Vagina (tissue), 2 donors: Measurements from ENCODE around the gene ANKRD24. TPM values are rescaled to one million over a fixed set of nuclear protein-coding genes. Genes with fewer than 3 reads are reported as not detected.
"Not testable (repeated sequence)": the region's sequence is repeated elsewhere in the genome, so short reads cannot be mapped to it uniquely, and the experiment has no call there.

ENCODE experiments used
- DNase-seq, 2 donors: peaks; one replicate each; pipeline ENCODE4 v3.0.0-alpha.2; 2017; ENCODE audit errors: extremely low spot score in 2 of 2
- H3K27ac ChIP-seq: fragments of 200-600 bp; sonication (generic); one replicate; pipeline ENCODE4 v1.5.1; 2019
- H3K27me3 ChIP-seq: fragments of 200-600 bp; sonication (generic); one replicate; pipeline ENCODE4 v1.5.1; 2019
- H3K36me3 ChIP-seq, 2 donors: fragments of 200-600 bp; sonication (generic); one replicate each; pipeline ENCODE4 v1.5.1; 2017 to 2019
- H3K4me1 ChIP-seq: fragments of 200-600 bp; sonication (generic); one replicate; pipeline ENCODE4 v1.5.1; 2019
- H3K4me3 ChIP-seq, 2 donors: fragments of 200-600 bp; sonication (generic); 1 replicate in 1 of 2; 2 replicates in 1 of 2; pipeline ENCODE4 v1.5.1; 2016 to 2019
- H3K9me3 ChIP-seq: fragments of 200-600 bp; sonication (generic); one replicate; pipeline ENCODE4 v1.5.1; 2019
- POLR2A ChIP-seq, 2 donors: fragments of 450-650 bp; IDR thresholded peaks; one replicate each; pipeline ENCODE4 v1.6.1; 2017; ENCODE audit warnings: antibody characterized with exemption in 2 of 2, mild to moderate bottlenecking in 2 of 2, moderate library complexity in 2 of 2
- POLR2AphosphoS5 ChIP-seq, 2 donors: sonication (generic); formaldehyde crosslinking; IDR thresholded peaks; one replicate each; pipeline ENCODE4 v1.9.0; 2017; ENCODE audit warnings: antibody characterized with exemption in 2 of 2, mild to moderate bottlenecking in 2 of 2, low read depth in 1 of 2; ENCODE audit not compliant: insufficient read depth in 1 of 2
- intact Hi-C: fragments of 100-400 bp; cut with DNase I; formaldehyde crosslinking; loops from one replicate; pipeline ENCODE4 v1.15.1; 2023
- total RNA-seq: library from RNA; depleted of rRNA; stranded (reverse); fragments of >200 nt; gene quantifications from one replicate; pipeline ENCODE4 v1.2.3, GENCODE V29; 2016
- TF ChIP-seq, protein P1 (sequence below), 3 experiments: fragments of 450-650 bp in 2 of 3; fragments of 200-600 bp in 1 of 3; sonication (generic) in 1 of 3; IDR thresholded peaks; one replicate each; pipeline ENCODE4 v1.5.1; 2017 to 2019; ENCODE audit warnings: antibody characterized with exemption in 3 of 3, mild to moderate bottlenecking in 2 of 3, moderate library complexity in 2 of 3

The ANKRD24 gene
- total RNA-seq, 1 donor from 2014 or later, result 0.25 TPM

DNA sequence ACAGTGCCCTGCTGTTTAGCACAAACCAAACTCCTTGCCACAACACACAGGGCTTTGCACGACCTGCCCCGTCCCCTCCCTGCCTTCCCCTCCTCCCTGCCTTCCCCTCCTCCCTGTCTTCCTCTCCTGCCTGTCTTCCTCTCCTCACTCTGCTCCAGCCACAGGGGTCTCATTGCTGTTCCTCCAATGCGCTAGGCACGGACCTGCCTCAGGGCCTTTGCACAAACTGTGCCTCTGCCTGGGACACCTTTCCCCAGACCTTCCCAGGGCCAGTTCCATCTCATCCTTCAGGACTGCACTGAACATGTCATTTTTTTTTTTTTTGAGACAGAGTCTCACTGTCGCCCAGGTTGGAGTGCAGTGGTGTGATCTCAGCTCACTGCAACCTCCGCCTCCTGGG is 30.9 kb upstream of the ANKRD24 start:
- Histone ChIP-seq H3K27me3 (no peaks in the 10 kb centered on the region), H3K4me3 (no peak overlapping the region), H3K4me1 (no peaks in the 10 kb centered on the region), H3K27ac (no peak overlapping the region), H3K36me3 (no peaks in the 10 kb centered on the region), H3K9me3 (no peaks in the 10 kb centered on the region)
- intact Hi-C loops, result no loop called here
- no peak for DNase-seq
- no peak for TF ChIP-seq POLR2AphosphoS5 (IDR thresholded peaks at IDR 0.05; ENCODE audit: insufficient read depth in 1 of 2, low read depth in 1 of 2)
- TF ChIP-seq, protein P1, sequence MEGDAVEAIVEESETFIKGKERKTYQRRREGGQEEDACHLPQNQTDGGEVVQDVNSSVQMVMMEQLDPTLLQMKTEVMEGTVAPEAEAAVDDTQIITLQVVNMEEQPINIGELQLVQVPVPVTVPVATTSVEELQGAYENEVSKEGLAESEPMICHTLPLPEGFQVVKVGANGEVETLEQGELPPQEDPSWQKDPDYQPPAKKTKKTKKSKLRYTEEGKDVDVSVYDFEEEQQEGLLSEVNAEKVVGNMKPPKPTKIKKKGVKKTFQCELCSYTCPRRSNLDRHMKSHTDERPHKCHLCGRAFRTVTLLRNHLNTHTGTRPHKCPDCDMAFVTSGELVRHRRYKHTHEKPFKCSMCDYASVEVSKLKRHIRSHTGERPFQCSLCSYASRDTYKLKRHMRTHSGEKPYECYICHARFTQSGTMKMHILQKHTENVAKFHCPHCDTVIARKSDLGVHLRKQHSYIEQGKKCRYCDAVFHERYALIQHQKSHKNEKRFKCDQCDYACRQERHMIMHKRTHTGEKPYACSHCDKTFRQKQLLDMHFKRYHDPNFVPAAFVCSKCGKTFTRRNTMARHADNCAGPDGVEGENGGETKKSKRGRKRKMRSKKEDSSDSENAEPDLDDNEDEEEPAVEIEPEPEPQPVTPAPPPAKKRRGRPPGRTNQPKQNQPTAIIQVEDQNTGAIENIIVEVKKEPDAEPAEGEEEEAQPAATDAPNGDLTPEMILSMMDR (IDR thresholded peaks at IDR 0.05), result no peak
- no peak for TF ChIP-seq POLR2A (IDR thresholded peaks at IDR 0.05)

DNA sequence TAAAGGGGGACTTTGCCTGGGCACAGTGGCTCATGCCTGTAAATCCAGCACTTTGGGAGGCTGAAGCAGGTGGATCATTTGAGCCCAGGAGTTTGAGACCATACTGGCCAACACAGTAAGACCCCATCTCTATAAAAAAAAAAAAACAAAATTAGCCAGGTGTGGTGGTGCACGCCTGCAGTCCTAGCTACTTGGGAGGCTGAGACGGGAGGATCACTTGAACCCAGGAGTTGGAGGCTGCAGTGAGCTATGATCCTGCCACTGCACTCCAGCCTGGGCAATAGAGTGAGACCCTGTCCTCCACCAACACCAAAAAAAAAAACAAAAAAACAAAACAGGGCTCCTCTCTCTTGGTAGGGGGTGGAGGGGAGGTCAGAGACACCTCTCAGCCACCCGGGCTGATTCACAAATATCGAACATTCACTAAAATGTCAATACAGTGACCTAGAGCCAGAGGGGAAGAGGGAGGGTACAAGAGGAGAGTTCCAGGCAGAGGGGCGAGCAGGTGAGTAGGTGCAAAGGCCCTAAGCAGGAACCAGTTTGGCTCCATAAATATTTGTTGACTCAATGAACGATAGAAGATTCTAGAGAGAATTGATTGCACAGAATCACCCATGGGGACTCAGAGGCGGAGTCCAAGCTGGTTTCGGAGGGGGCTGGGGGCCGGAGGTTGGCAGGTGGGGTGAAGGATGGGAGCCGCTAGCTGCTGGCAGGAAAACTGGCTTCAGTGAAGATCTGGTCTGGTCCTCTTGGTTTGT is 30.1 kb upstream of the ANKRD24 start:
- TF ChIP-seq POLR2AphosphoS5 (IDR thresholded peaks at IDR 0.05; ENCODE audit: insufficient read depth in 1 of 2, low read depth in 1 of 2), result no peak
- no peak for TF ChIP-seq POLR2A (IDR thresholded peaks at IDR 0.05)
- TF ChIP-seq, protein P1 (IDR thresholded peaks at IDR 0.05), result no peak
- H3K27me3 ChIP-seq, result no peaks in the 10 kb centered on the region
- no peak for DNase-seq
- H3K9me3 ChIP-seq, result no peaks in the 10 kb centered on the region
- H3K4me3 ChIP-seq, result no peak overlapping the region
- no peaks in the 10 kb centered on the region for H3K36me3 ChIP-seq
- H3K27ac ChIP-seq, result no peak overlapping the region
- H3K4me1 ChIP-seq, result no peaks in the 10 kb centered on the region
- intact Hi-C loops, result no loop called here

DNA sequence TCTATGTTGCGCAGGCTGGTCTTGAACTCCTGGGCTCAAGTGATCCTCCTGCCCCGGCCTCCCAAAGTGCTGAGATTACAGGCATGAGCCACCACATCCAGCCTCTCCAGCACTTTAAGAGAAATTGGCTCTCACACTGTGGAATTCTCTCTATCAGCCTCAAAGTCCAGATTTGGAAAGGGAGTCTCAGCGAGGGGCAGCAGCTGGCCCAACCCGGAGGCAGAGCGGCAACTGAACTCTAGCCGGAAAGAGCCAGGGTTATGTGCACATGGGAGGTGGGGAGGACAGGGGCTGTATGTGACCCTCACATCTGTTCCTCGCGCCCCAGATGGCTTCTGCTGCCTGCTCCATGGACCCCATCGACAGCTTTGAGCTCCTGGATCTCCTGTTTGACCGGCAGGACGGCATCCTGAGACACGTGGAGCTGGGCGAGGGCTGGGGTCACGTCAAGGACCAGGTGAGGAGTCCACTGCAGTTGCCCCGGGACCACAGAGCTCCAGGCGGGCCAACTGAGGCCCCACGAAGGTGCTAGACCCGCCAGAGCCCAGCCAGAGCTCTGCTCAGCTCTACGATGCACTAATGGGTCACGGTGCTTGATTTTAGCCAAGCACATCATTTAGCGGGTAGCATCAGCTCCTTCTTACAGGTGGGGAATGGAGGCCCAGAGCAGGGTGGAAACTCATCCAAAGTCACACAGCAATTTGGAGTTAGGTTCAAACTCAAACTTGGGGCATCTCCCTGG is 27.7 kb upstream of the ANKRD24 start:
- no peak for DNase-seq
- intact Hi-C loops, result no loop called here
- H3K4me1 ChIP-seq, result no peaks in the 10 kb centered on the region
- no peaks in the 10 kb centered on the region for H3K27me3 ChIP-seq
- TF ChIP-seq POLR2A (IDR thresholded peaks at IDR 0.05) (no peak), POLR2AphosphoS5 (IDR thresholded peaks at IDR 0.05; ENCODE audit: insufficient read depth in 1 of 2, low read depth in 1 of 2) (no peak)
- TF ChIP-seq, protein P1 (IDR thresholded peaks at IDR 0.05), result no peak
- H3K36me3 ChIP-seq, result no peaks in the 10 kb centered on the region
- no peaks in the 10 kb centered on the region for H3K9me3 ChIP-seq
- no peak overlapping the region for H3K27ac ChIP-seq
- H3K4me3 ChIP-seq, result no peak overlapping the region

DNA sequence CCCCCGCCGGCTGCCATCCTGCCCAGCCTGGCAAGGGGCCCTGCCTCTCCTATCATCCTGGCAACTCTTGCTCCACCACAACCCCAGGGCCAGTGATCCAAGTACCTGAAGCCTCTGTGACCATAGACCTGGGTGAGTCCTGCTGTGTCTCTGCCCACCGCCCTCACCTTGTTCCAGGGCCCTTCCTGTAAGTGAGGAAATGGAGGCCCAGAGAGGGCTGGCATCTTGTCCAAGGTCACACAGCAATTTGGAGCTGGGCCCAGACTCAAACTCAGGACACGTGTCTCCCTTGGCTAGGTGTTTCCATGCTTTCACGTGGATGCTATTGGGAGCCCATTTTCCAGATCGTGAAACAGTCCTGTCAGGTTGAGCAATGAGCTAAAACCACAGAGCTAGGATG is 25.3 kb upstream of the ANKRD24 start:
- TF ChIP-seq, protein P1 (IDR thresholded peaks at IDR 0.05), result no peak
- TF ChIP-seq POLR2AphosphoS5 (IDR thresholded peaks at IDR 0.05; ENCODE audit: insufficient read depth in 1 of 2, low read depth in 1 of 2), result no peak
- TF ChIP-seq POLR2A (IDR thresholded peaks at IDR 0.05), result no peak
- H3K4me3 ChIP-seq, result no peak overlapping the region
- no peaks in the 10 kb centered on the region for H3K27me3 ChIP-seq
- H3K4me1 ChIP-seq, result no peaks in the 10 kb centered on the region
- no peaks in the 10 kb centered on the region for H3K9me3 ChIP-seq
- H3K36me3 ChIP-seq, result no peaks in the 10 kb centered on the region
- no peak overlapping the region for H3K27ac ChIP-seq
- intact Hi-C loops, result no loop called here
- no peak for DNase-seq

DNA sequence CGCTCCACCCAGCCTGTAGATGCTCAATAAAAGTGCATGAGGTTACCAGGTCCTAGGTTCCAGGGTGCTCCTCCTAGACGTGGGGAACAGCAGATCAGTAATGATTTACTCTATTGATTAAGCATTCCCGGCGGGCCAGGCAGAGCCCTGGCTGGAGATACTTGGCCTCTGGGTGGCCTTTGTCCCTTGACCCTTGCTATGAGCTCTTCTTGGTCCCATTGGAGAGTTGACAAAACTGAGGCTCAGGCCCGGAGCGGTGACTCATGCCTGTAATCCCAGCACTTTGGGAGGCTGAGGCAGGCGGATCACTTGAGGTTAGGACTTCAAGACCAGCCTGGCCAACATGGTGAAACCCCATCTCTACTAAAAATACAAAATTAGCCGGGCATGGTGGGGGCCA is 24.5 kb upstream of the ANKRD24 start:
- intact Hi-C loops, DNase-seq, H3K9me3 ChIP-seq, H3K36me3 ChIP-seq, H3K4me1 ChIP-seq, H3K27me3 ChIP-seq, H3K4me3 ChIP-seq, H3K27ac ChIP-seq: not testable (repeated sequence)
